Stimulated activated CD8-positive, alpha-beta memory T cell treated with anti-CD3 and anti-CD28 coated beads, Interleukin-7, amount 100 ng/mL, for 24 hours (primary cell): ENCODE data around the gene PTX4.

Experiments
- DNase-seq: peaks from one replicate; pipeline ENCODE4 v3.0.0-alpha.2; 2020; ENCODE audit warnings: low read depth

Gene PTX4, protein sequence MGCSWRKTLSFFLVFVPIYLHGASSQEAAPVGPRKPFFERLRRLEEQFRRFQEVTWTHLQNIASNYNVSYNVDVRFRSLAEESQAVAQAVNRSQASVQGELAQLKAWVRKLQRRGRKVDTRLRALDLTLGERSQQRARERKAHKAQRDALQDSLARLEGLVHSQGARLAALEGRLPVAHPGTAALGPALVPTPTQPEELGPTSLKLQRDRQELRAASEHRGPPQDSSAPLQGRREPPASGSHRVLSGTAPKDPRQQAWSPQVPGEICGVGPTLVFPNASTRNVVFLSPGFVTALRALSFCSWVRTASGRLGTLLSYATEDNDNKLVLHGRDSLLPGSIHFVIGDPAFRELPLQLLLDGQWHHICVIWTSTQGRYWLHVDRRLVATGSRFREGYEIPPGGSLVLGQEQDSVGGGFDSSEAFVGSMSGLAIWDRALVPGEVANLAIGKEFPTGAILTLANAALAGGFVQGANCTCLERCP

GRCh38 chr16:1488619-1489018 lies at the start of gene PTX4:
Gene PTX4, minus strand, starts transcription at chr16:1488944. Its CDS starts 35 bp downstream, at chr16:1488909.
- no peak for DNase-seq

GRCh38 chr16:1537763-1538289 lies 49.1 kb upstream of the PTX4 start:
- DNase-seq: no peak

- DNase-seq: no peak
These were observed 48.4 kb upstream of the PTX4 start for GRCh38 chr16:1537138-1537577.

DNA sequence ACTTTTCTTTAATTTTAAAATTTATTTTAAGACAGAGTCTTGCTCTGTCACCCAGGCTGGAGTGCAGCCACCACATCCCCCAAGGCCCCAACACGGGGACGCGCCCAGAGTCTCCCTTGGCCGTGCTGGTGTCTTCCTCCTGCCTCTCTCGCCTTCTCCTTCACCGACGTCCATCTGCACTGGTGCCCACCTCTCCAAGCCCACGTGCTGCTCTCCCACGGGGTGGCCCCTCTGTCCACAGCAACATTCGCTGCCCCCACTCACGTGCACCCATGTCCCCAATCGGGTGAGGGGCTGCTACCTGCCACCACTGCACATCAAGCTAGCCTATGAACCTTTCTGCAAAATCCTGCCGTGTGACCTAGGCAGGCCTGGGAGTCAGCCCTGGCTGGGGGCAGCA lies 47.9 kb upstream of the PTX4 start:
- no peak for DNase-seq

GRCh38 chr16:1535391-1536291 lies 46.9 kb upstream of the PTX4 start:
- DNase-seq: no peak

- no peak for DNase-seq
These were observed 45.6 kb upstream of the PTX4 start for GRCh38 chr16:1534021-1535020.

DNA sequence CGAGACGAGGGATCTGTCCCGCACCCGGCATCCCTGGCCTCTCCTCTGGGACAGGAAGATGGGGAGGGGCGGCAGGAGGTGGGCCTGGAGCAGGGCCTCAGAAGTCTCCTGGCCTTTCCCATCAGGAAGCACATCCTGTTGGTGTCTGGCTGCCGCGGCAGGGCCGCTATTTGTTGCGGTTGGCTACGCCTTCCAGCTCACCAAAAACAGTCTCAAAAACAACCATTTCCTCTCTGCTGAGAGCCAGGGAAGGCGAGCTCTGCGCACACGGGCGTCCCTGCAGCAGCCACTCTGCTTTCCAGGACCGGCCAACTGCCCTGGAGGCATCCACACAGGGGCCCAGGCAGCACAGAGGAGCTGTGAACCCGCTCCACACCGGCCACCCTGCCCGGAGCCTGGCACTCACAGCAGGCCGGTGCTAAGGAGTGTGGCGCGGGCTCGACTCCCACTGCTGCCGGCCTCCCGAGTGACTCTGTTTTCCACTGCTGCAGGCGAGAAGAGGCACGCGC lies 44.8 kb upstream of the PTX4 start, which contains the start of gene TMEM204:
TMEM204 (plus strand) TSS at position 224 of the 509 bp plus-strand sequence. CDS start 610 bp downstream, outside the sequence.
- DNase-seq: no peak

DNA sequence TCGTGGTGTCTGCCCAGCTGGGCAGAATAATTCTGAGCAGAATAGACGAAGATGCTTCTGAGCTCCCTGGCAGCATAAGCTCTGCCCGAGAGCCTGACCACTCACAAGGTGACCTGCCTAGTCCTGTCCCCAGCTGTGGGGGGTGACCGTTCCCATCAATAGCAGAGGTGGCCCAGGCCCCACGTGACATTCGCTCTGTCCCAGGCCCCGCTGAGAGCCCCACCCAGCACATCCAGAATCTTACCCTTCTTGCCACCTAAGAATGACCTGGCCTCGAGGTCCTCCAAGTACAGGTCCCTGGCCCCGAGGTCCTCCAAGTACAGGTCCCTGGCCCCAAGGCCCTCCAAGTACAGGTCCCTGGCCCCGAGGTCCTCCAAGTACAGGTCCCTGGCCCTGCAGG lies 44.0 kb upstream of the PTX4 start:
- no peak for DNase-seq

- no peak for DNase-seq
These were observed 43.5 kb upstream of the PTX4 start for GRCh38 chr16:1532081-1532760.

GRCh38 chr16:1531638-1531910 lies 42.8 kb upstream of the PTX4 start:
- no peak for DNase-seq

DNA sequence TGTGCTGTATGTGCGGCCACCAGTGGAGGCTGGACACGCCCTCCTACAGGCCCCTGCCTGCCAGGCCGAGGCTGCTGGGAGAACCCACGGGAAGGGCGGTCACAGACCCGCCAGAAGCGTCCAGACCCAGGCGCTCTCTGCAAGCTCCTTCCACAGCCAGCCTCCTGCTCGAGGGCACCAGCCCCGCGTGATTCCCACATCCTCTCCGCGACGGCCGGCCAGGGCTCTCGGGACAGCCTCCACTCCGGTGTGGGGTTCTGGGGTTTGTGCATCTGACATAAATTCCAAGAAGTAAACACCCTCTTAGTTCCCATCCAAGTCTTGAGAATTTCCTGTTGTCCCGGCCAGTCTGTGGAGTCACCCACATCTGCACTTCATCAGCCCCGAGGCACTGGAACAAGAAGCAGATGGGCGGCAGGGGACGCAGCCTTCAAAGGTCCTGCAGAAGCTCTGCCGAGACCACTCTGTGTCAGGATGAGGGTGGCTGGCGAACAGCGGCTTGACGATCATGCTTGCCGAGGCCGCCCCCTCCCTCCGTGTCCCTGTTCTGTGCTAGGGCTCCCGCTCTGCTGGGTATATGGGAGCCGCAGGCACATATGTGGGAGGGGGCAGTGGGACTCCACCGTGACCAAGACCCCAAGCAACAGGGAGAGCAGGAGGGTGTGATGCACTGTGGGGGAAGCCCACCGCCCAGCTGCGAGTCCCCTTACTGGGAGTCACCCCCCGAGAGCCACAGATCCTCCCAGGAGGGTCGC lies 42.3 kb upstream of the PTX4 start:
- DNase-seq: no peak

- no peak for DNase-seq
These were observed 41.7 kb upstream of the PTX4 start for GRCh38 chr16:1530349-1530882.

- DNase-seq: no peak
These were observed 40.3 kb upstream of the PTX4 start for GRCh38 chr16:1528921-1529537.

- no peak for DNase-seq
These were observed 39.4 kb upstream of the PTX4 start for GRCh38 chr16:1527836-1528811.

DNA sequence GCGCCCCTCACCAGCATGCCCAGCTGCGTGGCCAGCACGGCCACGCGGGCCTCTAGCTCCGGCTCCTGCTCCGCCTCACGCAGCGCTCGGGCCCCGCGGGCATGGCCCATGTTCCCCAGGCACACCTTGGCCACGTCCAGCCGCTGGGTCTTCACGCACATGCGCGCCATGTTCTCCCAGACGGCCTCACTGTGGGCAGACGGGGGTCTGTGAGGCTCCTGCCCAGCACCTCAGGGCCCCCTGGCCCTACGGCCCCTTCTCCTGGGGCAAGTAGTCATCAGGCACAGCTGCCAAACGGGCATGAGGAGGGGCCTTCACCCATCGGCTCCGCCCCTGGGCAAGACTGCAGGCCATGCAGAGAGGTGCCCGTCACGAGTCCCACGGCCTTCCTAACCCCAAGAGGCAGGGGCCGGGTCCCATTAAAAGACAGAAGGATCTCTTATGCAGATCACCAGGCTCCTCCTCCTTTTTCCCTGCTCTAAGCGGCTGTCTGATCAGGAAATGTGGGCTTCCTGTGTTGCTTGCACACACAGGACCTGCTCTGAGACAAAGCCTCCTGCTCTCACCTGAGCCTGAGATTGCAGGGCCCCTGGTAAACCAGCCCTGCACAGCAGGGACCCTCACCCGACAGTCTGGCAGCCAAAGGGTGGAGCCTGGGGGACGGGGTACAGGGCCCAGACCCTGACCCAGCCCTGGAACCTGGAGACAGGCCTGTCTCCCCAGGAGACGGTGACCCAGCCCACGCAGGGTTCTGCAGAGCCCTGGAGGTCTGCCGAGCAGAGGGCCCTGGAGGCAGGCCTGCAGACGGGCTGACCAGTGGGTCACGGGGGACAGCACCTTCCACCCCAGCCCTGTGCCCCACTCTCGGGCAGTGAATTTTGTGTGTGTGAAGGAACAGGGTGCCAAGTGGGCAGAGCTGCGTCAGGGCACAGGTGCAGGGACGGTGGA lies 38.1 kb upstream of the PTX4 start:
- DNase-seq: no peak

DNA sequence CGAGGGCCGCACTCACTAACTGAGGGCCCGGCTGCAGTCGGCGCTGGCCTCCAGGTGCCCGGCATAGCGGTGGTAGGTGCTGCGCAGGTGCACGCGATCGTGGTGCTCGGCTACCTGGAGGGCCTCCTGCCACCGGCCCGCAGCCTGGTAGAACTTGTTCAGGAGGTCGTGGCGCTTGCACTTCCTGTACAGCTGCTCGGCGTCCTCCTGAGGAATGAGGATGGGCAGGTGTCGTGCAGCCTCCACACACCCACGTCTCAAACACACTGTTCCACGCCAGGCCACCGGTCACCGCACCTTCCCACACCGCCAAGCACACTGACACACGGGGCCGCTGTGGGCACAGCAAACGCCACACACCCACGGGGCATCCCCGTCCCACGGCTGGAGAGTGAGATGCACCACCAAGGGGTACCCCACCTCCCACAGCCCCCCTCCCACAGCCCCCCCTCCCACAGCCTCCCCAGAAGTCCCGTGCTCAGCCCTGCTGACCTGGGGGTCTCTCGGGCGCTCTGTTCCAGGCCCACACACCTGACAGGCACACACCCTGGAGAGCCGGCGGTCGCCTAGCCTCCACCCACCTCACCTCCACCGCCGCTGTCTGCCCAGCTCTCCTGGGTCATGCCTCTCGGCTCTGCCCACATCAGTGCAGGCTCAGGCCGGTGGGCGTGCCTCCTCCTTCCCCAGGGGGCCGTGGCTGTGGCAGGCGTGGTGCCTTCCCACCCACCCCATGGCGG lies 37.3 kb upstream of the PTX4 start:
- no peak for DNase-seq
